Stimulated activated CD4-positive, alpha-beta T cell treated with anti-CD3 and anti-CD28 coated beads, Interleukin-2, amount 100 ng/mL, for 24 hours (primary cell): Measurements from ENCODE around the gene LIX1L.

ENCODE experiments used
- DNase-seq, 2 donors: peaks; one replicate each; pipeline ENCODE4 v3.0.0-alpha.2; 2020

The LIX1L gene

DNA sequence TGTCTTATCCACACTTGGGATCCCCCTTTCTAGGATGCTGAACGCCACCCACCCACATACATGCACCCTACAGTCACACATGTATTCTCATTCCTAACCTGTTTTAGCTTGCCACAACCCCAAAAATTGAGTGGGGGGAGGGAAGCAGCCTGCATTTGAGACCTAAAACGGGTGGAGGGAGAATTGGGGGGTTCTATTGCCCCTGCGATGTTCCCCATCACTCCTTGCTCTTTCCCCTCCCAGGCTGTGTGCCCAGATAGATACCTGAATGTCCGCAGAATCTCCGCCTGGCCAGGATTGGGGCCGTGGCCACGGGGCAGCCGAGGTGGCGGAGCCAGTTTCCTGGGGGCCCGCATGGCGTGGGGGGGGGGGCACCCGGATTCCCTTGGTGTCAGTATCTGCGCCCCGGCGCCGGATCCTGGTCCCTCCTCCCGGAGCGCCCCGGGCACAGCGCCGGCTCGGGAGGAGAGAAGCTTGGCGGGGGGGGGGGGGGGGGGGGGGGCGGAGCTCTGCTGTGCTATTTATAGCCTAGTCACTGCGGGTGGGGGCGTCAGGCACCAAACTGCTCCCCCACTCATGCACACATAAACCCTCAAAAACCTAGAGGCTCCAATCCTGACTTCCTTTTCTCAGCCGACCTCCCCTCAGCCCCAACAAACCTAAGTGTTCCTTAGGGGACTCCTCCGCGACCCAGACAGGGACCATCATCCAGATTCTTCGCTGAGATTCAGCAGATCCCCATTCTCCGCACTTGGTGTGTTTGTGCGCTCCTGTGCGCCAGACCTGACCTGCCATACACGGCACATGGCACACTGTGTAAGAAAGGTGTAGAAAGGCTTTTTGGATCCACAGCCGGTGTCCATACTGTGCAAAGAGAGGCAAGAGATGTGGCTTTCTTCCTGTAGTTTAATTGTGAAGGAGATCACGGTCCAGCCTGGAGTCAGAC is 4.6 kb upstream of the LIX1L start:
- peak; percentile 46 to 57 for DNase-seq

DNA sequence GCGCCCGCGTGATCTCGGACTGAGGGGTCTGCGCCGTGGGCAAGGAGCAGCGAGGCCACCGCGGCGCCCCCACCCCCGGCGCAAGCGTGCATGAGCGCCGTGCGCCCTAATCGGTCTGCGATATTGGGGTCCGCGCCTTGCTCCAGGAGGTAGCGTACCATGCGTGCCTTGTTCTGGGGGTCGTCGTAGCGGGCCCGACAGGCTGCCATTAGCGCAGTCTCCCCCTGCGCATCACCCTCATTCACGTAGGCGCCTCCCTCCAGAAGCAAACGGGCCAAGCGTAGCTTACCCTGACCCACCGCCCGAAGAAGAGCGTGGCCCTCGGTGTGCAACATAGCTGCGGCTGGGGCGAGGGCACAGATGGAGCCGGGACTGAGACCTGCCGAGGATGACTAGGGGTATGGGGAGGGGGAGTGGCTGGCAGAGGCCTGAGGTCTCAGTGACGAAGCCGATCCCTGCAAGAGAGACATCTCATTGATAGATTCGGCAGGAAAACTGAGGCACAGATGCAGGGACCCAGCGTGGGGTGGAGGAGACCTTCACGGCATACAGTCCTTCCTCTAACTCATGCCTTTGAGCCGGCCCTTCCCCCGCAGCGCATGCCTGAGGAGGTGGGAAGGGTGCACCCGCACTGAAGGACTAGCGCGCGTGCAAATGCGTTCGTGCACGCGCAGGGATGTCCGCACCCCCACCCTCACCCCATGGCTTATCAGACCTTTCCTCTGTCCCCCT is 3.8 kb upstream of the LIX1L start:
- DNase-seq = peak; percentile 68 to 77

DNA sequence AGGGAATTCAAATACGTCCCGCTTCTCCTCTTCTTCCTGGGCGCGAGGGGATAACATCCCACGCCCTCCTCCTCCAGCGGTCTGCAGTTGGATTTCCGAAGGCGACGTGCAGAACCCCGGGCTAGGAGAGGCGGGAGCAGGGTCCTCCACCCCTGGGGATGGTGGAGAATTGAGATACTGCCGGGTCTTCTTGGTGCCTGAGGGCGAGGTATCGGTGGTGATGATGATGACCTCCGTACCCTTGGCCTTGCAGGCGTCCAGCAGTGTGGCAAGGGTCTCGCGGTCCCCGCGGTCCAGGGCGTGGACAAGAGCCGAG is 3.2 kb upstream of the LIX1L start:
- no peak for DNase-seq

DNA sequence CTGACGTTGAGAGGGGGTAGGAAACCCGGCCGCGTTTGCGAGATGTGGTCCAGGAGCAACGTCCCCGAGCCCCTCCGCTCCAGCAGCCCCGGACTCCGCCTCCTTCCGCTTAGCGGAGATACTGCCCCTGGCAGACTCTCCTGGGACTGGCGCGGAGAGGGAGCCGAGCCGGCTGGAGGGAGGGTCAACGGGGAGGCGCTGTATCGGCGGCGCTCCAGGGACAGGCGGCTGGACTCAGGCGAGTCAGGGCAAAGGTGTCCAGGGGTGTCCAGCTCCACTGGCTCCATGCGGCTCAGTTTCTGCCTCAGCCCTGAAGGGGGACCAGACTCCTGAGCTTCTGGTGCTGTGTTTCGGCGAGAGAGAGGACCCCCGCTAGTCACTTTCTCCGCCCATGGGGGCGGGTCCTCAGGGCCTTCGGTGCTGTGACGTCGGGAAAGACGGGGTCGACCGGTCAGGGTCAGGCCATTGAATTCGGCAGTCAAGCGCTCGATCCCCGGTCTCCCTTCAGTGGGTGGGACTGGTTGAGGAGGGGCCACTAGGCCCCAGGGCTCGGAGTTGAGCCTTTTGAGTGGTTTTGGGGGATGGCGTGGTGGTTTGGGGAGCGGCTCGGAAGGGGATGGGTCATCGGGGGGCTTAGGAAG is 2.8 kb upstream of the LIX1L start:
- DNase-seq = peak; percentile 55 to 63

DNA sequence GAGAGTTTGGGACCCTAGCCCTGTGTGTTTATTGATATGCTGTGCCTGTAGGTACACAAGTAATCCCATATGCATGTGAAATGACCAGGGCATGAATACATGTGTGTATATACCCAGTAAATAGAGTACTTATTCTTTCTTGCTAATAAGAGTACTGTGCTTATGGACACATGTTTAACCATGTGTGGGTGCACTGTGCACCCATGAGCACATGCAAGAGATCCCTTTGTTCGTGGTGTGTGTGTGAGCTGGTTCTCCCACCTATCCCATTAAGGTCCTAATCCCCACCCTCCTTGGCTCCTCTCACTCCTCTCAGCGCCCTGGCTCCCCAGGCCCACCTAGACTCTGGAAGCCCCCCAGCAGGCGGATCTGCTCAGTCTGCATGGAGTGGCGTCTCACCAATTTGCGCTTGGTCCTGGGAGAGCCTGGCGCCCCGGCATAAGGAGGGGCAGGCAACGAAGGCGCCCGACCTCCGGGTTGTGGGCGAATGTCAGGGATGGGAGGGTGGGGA is 2.2 kb upstream of the LIX1L start:
- DNase-seq = no peak

DNA sequence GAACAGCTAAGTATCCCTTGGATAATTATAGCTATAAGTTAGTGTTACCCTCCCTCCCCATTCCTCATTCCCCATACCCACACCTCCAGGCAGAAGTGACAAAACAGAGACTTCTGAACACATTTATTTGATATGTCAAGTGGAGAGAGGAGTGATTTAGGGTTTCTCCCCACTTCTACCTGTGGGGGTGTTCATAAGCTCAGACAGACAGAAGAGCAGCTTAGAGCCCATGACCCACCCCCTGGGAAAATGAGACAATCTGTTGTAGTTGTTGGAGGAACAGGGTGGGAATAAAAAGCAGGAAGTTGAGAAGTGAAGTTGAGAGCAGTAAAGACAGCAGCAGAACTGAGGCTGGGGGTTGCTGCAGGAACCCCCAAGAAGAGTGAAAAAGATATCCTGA is 1.5 kb upstream of the LIX1L start:
- no peak for DNase-seq

DNA sequence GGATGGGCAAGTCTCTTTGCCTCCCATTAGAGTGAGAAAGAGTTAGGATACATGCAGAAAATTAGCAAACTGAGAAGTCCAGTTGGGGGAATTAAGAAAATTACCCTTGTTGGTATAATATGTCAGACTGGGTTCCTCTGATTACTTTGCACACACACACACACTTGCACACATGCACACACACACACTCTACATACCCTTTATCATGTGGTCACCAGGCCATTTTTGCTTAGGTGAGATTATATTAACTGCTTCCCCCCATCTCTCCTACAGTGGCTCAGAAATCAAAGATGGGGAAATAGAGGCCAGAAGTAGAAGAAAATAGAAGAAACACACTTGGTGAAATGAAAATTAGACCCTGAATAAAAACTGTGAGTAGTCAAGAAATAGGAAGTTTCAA is 917 bp upstream of the LIX1L start:
- no peak for DNase-seq

DNA sequence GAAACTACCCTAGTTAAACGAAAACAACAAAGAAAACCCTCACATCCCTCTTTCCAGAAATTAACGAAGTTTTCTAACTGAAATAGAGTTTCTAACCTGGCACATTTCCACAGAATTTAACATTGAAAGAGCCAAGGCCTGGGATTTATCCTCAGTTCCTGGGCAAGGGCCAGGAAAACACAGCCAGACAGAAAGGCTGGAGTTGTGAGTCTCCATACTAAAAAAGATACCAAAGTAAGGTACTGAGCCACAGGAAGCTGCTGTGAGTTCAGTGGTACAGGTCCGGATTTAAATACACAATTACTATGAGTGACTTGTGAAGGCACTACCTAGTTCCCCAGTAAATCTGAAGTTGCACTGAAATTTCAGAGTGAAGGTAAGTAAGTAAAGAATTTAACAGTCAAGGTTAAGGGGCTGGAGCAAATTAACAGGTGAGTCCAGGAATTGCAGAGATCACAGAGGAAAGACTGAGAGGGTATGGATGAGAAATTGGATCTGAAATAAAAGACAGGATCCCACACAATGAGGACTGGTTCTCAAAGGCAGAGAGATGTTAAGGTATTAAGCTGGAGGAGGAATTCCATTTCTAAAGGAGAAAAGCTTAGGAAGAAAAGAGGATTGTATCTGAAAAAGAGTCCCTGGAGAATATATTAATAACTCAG is 905 bp downstream of the LIX1L start:
- no peak for DNase-seq

DNA sequence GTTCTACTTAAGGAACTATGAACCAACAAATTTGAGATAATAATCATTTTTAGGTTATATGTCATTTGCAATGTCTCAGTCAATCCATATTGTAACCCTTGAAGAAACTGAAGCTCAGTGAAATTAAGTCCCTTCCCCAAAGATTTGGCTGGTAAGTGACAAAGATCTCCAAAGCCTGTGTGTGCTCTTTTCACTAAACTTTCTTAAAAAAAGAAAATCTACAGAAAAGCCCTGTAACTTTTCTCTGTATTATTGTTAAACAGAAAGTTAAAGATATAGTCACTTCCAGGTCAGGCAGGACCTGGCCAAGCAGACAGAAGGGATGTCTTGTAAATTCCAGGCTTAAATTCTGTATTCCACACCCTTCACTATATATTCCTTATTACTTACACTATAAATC is 1.5 kb downstream of the LIX1L start:
- no peak for DNase-seq

DNA sequence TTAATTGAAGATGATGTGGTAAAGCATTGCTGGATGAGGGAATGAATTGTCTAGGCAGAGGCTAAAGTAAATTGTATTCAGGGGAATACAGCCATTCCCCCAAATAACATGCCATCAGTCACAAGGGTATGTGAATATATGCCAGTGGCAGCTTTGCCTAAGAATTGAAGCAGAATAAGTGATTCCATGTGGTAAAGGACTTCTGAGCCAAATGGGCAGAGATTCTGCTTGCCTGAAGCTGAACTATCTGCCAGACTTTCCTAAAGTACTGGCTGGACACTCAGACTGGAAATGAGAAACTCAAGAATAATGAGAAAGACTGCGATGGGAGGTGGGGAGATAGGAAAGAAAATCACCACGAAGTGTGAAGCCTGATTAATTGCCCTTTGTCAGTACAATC is 2.4 kb downstream of the LIX1L start:
- DNase-seq = no peak

DNA sequence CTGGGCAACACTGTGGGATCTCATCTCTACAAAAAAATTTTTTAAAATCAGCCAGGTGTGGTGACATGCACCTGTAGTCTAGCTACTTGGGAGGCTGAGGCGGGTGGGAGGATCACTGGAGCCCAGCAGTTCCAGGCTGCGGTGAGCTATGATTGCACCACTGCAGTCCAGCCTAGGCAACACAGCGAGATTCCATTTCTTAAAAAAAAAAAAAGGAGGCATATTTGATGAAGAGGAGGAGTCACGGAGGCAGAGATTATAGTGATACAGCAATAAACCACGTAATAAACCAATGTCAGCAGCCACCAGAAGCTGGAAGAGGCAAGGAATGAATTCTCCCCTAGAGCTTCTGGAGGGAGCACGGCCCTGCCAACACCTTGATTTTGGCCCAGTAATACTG is 4.0 kb downstream of the LIX1L start:
- no peak for DNase-seq

DNA sequence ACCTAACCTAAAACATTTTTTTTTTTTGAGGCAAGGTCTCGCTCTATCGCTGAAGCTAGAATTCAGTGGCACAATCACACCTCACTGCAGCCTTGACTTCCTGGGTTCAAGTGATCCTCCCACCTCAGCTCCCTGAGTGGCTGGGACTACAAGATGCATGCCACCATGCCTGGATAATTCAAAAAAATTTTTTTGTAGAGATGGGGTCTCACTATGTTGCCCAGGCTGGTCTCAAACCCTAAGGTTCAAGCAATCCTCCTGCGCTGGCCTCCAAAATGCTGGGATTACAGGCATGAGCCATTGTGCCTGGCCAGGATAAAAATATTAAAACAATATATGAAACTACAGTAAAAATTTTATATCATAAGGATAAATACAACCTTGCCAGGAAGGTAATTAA is 4.9 kb downstream of the LIX1L start:
- DNase-seq = no peak

DNA sequence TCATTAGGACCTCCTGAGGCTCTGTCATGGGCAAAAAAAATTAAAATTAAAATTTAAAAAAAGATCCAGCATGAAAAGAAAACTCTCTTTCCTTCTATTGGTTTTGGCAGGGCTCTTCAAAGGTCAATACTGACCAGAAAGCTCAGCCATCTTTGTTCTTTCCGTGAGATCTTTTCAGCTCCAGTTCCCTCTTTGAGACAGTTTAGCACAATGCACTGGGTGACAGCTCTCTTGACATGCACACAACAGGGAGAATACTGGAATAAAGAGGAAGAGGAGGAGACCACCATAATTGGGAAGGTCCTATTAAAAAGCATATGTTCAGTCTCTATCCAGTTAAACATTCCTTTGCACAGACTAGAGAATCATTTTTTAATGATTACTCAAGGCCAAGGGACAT is 6.3 kb downstream of the LIX1L start:
- no peak for DNase-seq

DNA sequence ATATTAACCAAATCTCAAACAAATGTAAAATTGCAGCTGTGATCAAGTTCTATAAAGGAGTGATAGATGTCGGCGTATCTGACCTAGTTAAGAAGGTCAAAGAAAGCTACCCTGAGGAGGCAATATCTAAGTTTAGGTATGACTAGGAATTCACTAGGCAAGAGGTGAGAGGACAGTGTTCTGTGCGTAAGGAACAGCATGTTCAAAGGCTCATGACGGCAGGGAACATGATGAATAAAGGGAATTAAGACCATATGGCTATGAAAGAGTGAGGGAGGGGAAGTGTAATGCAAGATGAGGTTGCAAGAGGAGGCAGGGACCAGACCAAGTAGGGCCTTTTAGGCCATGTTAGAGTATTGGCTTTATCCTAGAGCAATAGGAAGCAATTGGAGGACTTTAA is 8.6 kb downstream of the LIX1L start:
- no peak for DNase-seq

DNA sequence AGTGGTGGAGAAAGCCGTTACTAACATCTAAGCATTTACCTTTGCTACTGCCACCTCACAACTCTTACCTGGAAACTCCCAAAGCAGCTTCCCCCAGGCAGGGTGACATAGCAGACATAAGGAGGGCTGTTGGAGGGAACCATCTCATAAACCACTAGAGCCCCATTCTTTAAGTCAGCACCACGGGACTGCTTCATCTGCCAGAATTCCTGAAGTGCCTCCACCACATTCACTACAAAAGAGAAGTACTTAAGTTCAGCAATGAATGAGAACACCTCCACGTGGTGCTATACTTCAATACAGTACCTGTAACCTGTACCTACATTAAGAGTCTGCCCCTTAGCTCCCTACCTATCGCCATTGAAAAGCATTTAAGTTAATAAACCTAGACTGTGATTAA is 10.3 kb downstream of the LIX1L start:
- DNase-seq = no peak

DNA sequence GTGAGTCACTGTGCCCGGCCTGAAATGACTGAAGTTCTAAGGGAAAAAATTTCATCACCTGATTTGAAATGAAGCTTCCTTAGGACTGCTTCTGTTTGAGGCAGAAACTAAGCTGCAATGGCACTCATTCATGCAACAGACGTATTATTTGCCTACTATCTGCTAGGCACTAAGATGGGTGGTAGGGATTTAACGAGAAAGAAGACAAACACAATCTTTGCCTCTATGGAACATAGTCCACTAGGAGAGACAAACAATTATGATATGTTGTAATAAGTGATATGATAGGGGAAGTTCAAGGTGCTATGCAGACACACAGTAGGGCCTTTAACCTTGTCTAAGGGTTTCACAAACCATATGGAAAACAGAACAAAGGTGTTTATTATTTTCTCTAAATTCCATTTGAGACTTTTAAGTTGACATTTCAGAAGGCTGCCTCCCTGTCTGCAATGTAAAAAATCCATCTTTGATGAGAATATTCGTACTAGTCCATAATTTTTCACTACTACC is 11.3 kb downstream of the LIX1L start:
- DNase-seq = no peak

DNA sequence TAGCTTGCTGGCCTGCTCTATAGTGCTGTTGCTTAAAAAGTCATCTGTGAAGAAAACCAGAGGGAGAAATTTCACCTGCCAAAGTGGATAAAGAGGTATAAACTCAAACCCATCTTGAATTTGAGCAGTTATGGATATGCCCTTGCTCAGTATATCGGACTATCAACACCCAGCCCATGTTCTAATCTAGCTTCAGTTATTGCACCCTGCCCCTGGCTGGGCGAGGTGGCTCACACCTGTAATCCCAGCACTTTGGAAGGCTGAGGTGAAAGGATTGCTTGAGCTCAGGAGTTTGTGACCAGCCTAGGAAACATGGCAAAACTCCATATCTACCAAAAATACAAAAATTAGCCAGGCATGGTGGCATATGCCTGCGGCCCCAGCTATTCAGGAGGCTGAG is 13.3 kb downstream of the LIX1L start:
- DNase-seq = no peak

DNA sequence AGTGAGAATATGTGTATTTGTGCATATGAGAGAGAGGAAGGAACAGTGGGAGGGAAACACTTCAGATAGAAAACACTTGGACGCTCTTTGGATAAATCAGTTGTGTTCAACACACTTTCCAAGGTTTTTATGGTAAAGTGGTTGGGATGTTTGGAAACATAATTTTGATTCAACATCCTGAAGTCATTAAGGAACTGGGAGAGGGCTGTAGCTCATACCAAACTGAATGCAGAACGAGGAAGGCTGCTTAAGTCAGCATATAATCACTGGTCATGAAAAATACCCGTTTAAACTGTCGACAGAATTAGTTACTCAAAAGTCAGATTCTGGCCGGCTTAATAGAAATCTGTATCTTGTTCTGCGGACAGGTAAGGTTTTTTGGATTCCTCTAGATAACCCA is 14.9 kb downstream of the LIX1L start:
- DNase-seq = no peak

DNA sequence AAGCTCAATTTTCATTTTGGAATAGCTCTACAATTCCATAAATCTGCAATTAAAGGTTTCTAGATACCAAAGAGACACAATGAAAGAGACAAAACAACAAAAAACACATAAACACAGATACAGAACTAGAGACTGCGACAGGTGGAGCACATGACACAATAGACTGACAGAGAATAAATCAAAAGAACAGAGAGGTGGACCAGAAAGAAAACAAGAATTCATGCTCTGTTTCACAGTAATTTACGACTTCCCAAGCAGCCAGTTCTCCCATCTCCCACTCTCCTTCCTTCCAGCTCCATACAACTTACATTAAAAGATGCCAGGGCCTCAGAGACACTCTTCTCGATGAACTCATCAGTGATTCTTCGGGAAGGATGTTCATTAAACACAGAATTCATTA is 15.4 kb downstream of the LIX1L start:
- no peak for DNase-seq

DNA sequence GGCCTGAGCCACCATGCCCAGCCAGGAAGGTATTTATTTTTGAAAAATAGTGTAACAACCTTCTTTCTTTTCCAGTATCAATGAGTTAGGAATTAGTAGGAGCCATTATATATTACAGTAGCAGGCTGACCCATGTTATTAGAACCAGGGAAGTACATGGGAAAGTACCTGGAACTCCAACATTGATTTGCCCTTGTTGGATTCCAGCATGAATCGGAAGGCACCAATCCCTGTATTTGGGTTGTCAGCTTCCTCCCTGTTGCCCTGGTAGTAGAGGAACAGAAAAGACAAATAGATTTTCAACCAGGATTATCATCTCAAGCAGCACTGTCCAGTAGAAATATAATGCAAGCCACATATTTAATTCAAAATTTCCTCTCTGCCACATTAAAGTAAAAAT is 20.4 kb downstream of the LIX1L start:
- no peak for DNase-seq

DNA sequence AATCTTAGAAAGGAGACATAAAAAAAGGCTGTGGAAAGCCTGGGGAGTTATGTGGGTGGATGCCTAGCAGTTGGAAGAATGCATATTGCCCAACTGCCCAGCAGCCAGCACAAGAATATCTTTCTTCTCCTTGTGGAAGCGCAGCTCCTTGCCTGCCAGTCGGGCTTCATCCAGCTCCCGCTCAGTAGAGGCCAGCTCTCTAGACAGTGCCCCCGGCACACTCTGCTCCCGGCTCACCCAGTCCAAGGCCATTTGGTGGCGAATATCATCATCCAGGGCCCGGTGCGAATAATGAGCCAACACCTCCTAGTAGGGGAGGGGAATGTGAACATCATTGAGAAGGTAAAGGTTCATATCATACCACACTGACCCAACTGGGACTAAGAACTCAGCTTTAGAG is 21.6 kb downstream of the LIX1L start:
- DNase-seq = no peak

DNA sequence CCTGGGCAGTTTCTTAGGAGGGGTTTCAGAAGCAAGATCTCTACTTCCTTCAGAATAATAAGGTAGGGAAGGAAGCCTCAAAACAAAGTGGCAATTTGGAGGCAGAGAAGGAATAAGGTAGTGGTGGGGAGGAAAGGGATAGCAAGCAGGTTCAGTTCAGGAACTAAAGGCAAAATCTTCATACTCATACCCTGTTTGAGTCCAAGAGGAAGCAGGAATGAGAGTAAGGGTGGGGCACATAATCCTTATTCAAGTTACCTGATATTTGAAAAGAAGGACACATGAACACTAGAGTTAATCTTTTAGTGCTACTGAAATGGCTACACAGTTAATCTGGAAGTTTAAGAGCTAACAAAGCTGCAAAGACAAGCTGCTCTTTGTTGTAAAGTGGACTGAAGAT is 22.1 kb downstream of the LIX1L start:
- no peak for DNase-seq

DNA sequence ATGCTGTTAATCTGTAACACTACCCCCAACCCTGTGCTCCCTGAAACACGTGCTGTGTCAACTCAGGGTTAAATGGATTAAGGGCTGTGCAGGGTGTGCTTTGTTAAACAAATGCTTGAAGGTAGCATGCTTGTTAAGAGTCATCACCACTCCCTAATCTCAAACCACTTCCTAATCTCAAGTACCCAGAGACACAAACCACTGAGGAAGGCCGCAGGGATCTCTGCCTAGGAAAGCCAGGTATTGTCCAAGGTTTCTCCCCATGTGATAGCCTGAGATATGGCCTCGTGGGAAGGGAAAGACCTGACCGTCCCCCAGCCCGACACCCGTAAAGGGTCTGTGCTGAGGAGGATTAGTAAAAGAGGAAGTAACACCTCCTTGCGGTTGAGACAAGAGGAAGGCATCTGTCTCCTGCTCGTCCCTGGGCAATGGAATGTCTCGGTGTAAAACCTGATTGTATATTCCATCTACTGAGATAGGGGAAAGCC is 25.3 kb downstream of the LIX1L start:
- DNase-seq = peak in 1 of 2 donors; percentile 33
